H9 (cell line): ENCODE results near the gene AHNAK. TPM values are rescaled to one million over a fixed set of nuclear protein-coding genes. Genes with fewer than 3 reads are reported as not detected.

ENCODE experiments used
- DNase-seq: peaks from one replicate; pipeline ENCODE4 v3.0.0-alpha.2; 2017
- H2AFZ ChIP-seq: one replicate; pipeline ENCODE4 v1.6.1; 2013; ENCODE audit warnings: mild to moderate bottlenecking, low read length, control low read depth, moderate library complexity
- H2AK5ac ChIP-seq: 2 replicates; pipeline ENCODE4 v1.6.1; 2013; ENCODE audit warnings: low read length, control low read depth, mixed read lengths; ENCODE audit not compliant: insufficient read length
- H2BK120ac ChIP-seq: one replicate; pipeline ENCODE4 v1.6.1; 2013; ENCODE audit warnings: low read depth, mild to moderate bottlenecking, low read length, control low read depth, inconsistent platforms; ENCODE audit not compliant: poor library complexity, severe bottlenecking
- H2BK12ac ChIP-seq: 2 replicates; pipeline ENCODE4 v1.6.1; 2013; ENCODE audit warnings: low read length, control low read depth, mixed read lengths, low read depth; ENCODE audit not compliant: insufficient read length
- H2BK15ac ChIP-seq: 2 replicates; pipeline ENCODE4 v1.6.1; 2013; ENCODE audit warnings: low read depth, low read length, control low read depth
- H2BK20ac ChIP-seq: one replicate; pipeline ENCODE4 v1.6.1; 2013; ENCODE audit warnings: low read depth, mild to moderate bottlenecking, low read length, control low read depth, inconsistent platforms; ENCODE audit not compliant: poor library complexity, severe bottlenecking
- H2BK5ac ChIP-seq: 2 replicates; pipeline ENCODE4 v1.6.1; 2013; ENCODE audit warnings: low read length, control low read depth, mixed read lengths; ENCODE audit not compliant: insufficient read length
- H3K14ac ChIP-seq: 2 replicates; pipeline ENCODE4 v1.6.1; 2013; ENCODE audit warnings: low read length, control low read depth; ENCODE audit not compliant: insufficient read depth
- H3K18ac ChIP-seq: 2 replicates; pipeline ENCODE4 v1.6.1; 2013; ENCODE audit warnings: low read depth, mild to moderate bottlenecking, mixed read lengths, low read length, control low read depth; ENCODE audit not compliant: insufficient read length
- H3K23ac ChIP-seq: 2 replicates; pipeline ENCODE4 v1.6.1; 2013; ENCODE audit warnings: low read length, control low read depth, mixed read lengths, low read depth; ENCODE audit not compliant: insufficient read length
- H3K23me2 ChIP-seq: 2 replicates; pipeline ENCODE4 v1.6.1; 2013; ENCODE audit warnings: low read depth, mild to moderate bottlenecking, mixed read lengths, low read length, control low read depth; ENCODE audit not compliant: insufficient read length, poor library complexity, severe bottlenecking
- H3K27ac ChIP-seq: 2 replicates; pipeline ENCODE4 v1.5.1; 2013; ENCODE audit warnings: low read length, control low read depth, mixed read lengths, low read depth; ENCODE audit not compliant: insufficient read length
- H3K27me3 ChIP-seq: 2 replicates; pipeline ENCODE4 v1.6.1; 2013; ENCODE audit warnings: low read length, control low read depth, inconsistent platforms; ENCODE audit not compliant: insufficient read depth
- H3K4ac ChIP-seq: 2 replicates; pipeline ENCODE4 v1.6.1; 2013; ENCODE audit warnings: low read depth, mild to moderate bottlenecking, control low read depth, inconsistent platforms, low read length, moderate library complexity
- H3K4me1 ChIP-seq: 2 replicates; pipeline ENCODE4 v1.6.1; 2013; ENCODE audit warnings: low read length, control low read depth, inconsistent platforms; ENCODE audit not compliant: insufficient read depth
- H3K4me2 ChIP-seq: 2 replicates; pipeline ENCODE4 v1.6.1; 2013; ENCODE audit warnings: low read length, control low read depth, mixed read lengths; ENCODE audit not compliant: insufficient read length, insufficient read depth
- H3K56ac ChIP-seq: 2 replicates; pipeline ENCODE4 v1.6.1; 2013; ENCODE audit warnings: low read depth, mild to moderate bottlenecking, mixed read lengths, low read length, control low read depth; ENCODE audit not compliant: insufficient read length
- H3K79me1 ChIP-seq: 2 replicates; pipeline ENCODE4 v1.6.1; 2013; ENCODE audit warnings: low read depth, mild to moderate bottlenecking, moderate library complexity, low read length, control low read depth, inconsistent platforms; ENCODE audit not compliant: insufficient read depth, poor library complexity, severe bottlenecking
- H3K79me2 ChIP-seq: 2 replicates; pipeline ENCODE4 v1.6.1; 2013; ENCODE audit warnings: low read length, control low read depth, inconsistent platforms; ENCODE audit not compliant: insufficient read depth
- H3K9ac ChIP-seq: 2 replicates; pipeline ENCODE4 v1.6.1; 2013; ENCODE audit warnings: low read length, control low read depth, mixed read lengths; ENCODE audit not compliant: insufficient read length; ENCODE audit errors: extremely low read depth
- H3K9me3 ChIP-seq: one replicate; pipeline ENCODE4 v1.6.1; 2013; ENCODE audit warnings: low read depth, low read length, inconsistent platforms; ENCODE audit not compliant: control insufficient read depth
- H3T11ph ChIP-seq: one replicate; pipeline ENCODE4 v1.6.1; 2013; ENCODE audit warnings: mild to moderate bottlenecking, low read length, control low read depth, inconsistent platforms
- H4K20me1 ChIP-seq: one replicate; pipeline ENCODE4 v1.6.1; 2013; ENCODE audit not compliant: control insufficient read depth, insufficient read length, insufficient read depth
- H4K5ac ChIP-seq: 2 replicates; pipeline ENCODE4 v1.6.1; 2013; ENCODE audit warnings: low read depth, mild to moderate bottlenecking, mixed read lengths, low read length, control low read depth; ENCODE audit not compliant: insufficient read length
- H4K8ac ChIP-seq: replicated peaks from 2 replicates; pipeline ENCODE4 v1.6.1; 2013; ENCODE audit warnings: low read length, control low read depth, mixed read lengths, low read depth; ENCODE audit not compliant: insufficient read length
- H4K91ac ChIP-seq: 2 replicates; pipeline ENCODE4 v1.6.1; 2013; ENCODE audit warnings: low read depth, mild to moderate bottlenecking, moderate library complexity, mixed read lengths, low read length, control low read depth; ENCODE audit not compliant: insufficient read length
- H3K27ac Mint-ChIP-seq, 3 experiments: 2 replicates in 2 of 3; 3 replicates in 1 of 3; pipeline ENCODE4 v1.8.0; 2020 to 2021; ENCODE audit warnings: mixed read lengths in 3 of 3, mild to moderate bottlenecking in 1 of 3, moderate library complexity in 1 of 3
- H3K27me3 Mint-ChIP-seq: 2 replicates; pipeline ENCODE4 v1.8.0; 2021; ENCODE audit warnings: low read depth, mild to moderate bottlenecking, moderate library complexity, mixed read lengths
- H3K36me3 Mint-ChIP-seq, 3 experiments: 2 replicates in 2 of 3; 3 replicates in 1 of 3; pipeline ENCODE4 v1.8.0; 2020 to 2021; ENCODE audit warnings: low read depth in 3 of 3, mixed read lengths in 3 of 3; ENCODE audit not compliant: insufficient read depth in 1 of 3
- H3K4me1 Mint-ChIP-seq, 2 experiments: 2 replicates each; pipeline ENCODE4 v1.8.0; 2020; ENCODE audit warnings: mixed read lengths in 2 of 2
- H3K4me3 Mint-ChIP-seq, 2 experiments: 2 replicates in 1 of 2; 3 replicates in 1 of 2; pipeline ENCODE4 v1.8.0; 2020 to 2021; ENCODE audit warnings: mild to moderate bottlenecking in 2 of 2, mixed read lengths in 2 of 2, moderate library complexity in 1 of 2
- H3K9me3 Mint-ChIP-seq, 2 experiments: 2 replicates in 1 of 2; 3 replicates in 1 of 2; pipeline ENCODE4 v1.8.0; 2020; ENCODE audit warnings: mild to moderate bottlenecking in 2 of 2, mixed read lengths in 2 of 2, moderate library complexity in 1 of 2
- WGBS: extraction: QIAGEN DNeasy Blood & Tissue Kit; methylation state at CpG from one replicate; pipeline ENCODE4 v1.1.7; 2013; ENCODE audit warnings: missing lambda C conversion rate, low lambda C conversion rate, mixed read lengths; ENCODE audit not compliant: insufficient read length; ENCODE audit errors: extremely low coverage; 5-methylcytosine and 5-hydroxymethylcytosine counted together
- total RNA-seq: library from RNA; stranded (reverse); gene quantifications from 2 replicates; pipeline ENCODE4 v1.2.1, GENCODE V29; 2021
- TF ChIP-seq, protein P1 (sequence below): fragments of 200-600 bp; sonication (generic); conservative IDR thresholded peaks from 3 replicates; pipeline ENCODE4 v1.8.0; 2021; ENCODE audit warnings: antibody characterized with exemption, mild to moderate bottlenecking

The AHNAK gene
- total RNA-seq, 1 experiment from 2014 or later = 15.2 TPM

DNA sequence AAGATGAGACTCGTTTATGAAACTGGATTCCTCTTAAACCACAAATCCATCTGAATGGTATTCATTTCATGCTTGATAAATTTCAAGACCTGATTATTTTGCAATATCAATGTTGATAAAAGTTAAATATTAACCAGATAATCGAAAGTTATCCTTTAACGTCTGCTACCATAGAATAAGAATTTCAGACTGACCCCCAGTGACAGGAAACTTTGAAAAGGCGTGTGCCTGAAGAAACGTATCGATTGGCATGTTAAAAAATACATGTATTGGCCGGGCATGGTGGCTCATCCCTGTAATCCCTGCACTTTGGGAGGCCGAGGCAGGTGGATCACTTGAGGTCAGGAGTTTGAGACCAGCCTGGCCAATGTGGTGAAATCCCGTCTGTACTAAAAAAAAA lies 113.9 kb downstream of the AHNAK start:
- no peak overlapping the region for H2BK5ac ChIP-seq
- Mint-ChIP-seq H3K9me3 (peaks cover 2 to 4% of the 10 kb centered on the region in 2 experiments; a peak in 4 of 5 replicates), H3K36me3 (peaks cover 0 to 4% (median 0%) of the 10 kb centered on the region in 3 experiments; a peak in 1 of 7 replicates), H3K4me3 (no peak overlapping the region), H3K4me1 (peaks cover 13 to 17% of the 10 kb centered on the region in 2 experiments; a peak in 3 of 4 replicates), H3K27ac (no peak overlapping the region), H3K27me3 (peaks cover 16% of the 10 kb centered on the region)
- H2AFZ ChIP-seq = no peak overlapping the region
- no peak overlapping the region for H3K9ac ChIP-seq
- H3K14ac ChIP-seq = no peak overlapping the region
- no peak overlapping the region for H4K8ac ChIP-seq
- no peak overlapping the region for H2BK20ac ChIP-seq
- no peak overlapping the region for H3T11ph ChIP-seq
- H2BK15ac ChIP-seq = no peak overlapping the region
- no peaks in the 10 kb centered on the region for H3K9me3 ChIP-seq
- no peak overlapping the region for H3K4me2 ChIP-seq
- H2AK5ac ChIP-seq = no peak overlapping the region
- no peak overlapping the region for H2BK12ac ChIP-seq
- WGBS = no CpG with 5 or more reads among the region's 9 CpGs
- no peak for DNase-seq
- H3K4ac ChIP-seq = no peak overlapping the region
- H3K79me2 ChIP-seq = no peaks in the 10 kb centered on the region
- no peak overlapping the region for H3K27ac ChIP-seq
- no peak overlapping the region for H3K56ac ChIP-seq
- no peak overlapping the region for H3K23ac ChIP-seq
- no peak overlapping the region for H3K18ac ChIP-seq
- no peak overlapping the region for H2BK120ac ChIP-seq
- H3K23me2 ChIP-seq = no peaks in the 10 kb centered on the region
- TF ChIP-seq, protein P1, sequence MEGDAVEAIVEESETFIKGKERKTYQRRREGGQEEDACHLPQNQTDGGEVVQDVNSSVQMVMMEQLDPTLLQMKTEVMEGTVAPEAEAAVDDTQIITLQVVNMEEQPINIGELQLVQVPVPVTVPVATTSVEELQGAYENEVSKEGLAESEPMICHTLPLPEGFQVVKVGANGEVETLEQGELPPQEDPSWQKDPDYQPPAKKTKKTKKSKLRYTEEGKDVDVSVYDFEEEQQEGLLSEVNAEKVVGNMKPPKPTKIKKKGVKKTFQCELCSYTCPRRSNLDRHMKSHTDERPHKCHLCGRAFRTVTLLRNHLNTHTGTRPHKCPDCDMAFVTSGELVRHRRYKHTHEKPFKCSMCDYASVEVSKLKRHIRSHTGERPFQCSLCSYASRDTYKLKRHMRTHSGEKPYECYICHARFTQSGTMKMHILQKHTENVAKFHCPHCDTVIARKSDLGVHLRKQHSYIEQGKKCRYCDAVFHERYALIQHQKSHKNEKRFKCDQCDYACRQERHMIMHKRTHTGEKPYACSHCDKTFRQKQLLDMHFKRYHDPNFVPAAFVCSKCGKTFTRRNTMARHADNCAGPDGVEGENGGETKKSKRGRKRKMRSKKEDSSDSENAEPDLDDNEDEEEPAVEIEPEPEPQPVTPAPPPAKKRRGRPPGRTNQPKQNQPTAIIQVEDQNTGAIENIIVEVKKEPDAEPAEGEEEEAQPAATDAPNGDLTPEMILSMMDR = no peak
- no peak overlapping the region for H4K91ac ChIP-seq
- no peaks in the 10 kb centered on the region for H3K4me1 ChIP-seq
- H4K5ac ChIP-seq = no peak overlapping the region
- H4K20me1 ChIP-seq = no peaks in the 10 kb centered on the region
- no peaks in the 10 kb centered on the region for H3K27me3 ChIP-seq
- no peaks in the 10 kb centered on the region for H3K79me1 ChIP-seq
